Dendritic cell treated with granulocyte-macrophage colony-stimulating factor and Interleukin-4, amounts not matched to agents 40 ng/mL and 50 ng/mL, for 4 days (primary cell): ENCODE data around the gene PC.

Experiments used
- H3K27ac Mint-ChIP-seq: one replicate; pipeline ENCODE4 v1.8.0; 2022; ENCODE audit warnings: mild to moderate bottlenecking, mixed read lengths
- H3K27me3 Mint-ChIP-seq: one replicate; pipeline ENCODE4 v1.8.0; 2022; ENCODE audit warnings: mild to moderate bottlenecking, mixed read lengths
- H3K36me3 Mint-ChIP-seq: one replicate; pipeline ENCODE4 v1.8.0; 2022; ENCODE audit warnings: low read depth, mixed read lengths
- H3K4me1 Mint-ChIP-seq: one replicate; pipeline ENCODE4 v1.8.0; 2022; ENCODE audit warnings: low read depth, mixed read lengths
- H3K4me3 Mint-ChIP-seq: one replicate; pipeline ENCODE4 v1.8.0; 2022; ENCODE audit warnings: mild to moderate bottlenecking, moderate library complexity, mixed read lengths
- H3K9me3 Mint-ChIP-seq: one replicate; pipeline ENCODE4 v1.8.0; 2022; ENCODE audit warnings: mixed read lengths
- intact Hi-C: fragments of 100-400 bp; cut with micrococcal nuclease; formaldehyde crosslinking; loops from one replicate; pipeline ENCODE4 v1.15.0; 2022

Gene PC

DNA sequence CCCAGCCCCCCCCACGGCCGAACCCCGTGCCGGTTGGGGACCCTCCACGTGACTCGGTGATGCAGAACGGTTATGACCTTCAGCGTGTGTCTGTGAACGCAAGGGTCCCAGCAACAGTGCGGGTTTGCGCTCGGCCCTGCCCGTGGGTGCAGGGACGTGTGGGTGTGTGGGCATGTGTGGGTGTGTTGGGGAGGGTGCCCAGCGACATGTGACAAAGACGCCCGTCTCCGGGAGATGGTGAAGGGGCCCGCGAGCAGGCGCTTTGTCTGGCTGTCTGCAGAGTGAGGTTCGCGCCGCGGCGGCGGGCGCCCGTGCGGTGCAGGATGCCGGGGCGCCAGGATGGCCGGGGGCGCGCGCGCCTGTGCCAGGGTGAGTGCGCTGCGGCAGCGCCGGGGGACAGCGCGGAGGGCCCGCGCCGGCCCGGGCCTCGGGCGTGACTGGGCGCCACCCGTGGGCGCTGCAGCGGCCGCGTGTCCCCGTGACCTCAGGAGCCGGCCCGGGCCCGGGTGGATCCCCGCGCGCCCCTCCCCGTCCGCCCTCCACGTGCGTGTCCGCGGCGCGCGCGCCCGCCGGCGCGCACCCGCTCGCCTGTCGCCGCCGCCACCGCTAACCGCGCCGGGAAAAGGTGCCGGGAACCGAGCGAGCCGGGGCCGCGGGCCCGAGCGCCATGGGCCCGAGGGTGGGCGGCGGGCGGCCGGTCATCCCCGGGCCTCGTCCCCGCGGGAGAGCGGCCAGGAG lies 101.5 kb downstream of the PC start, which contains the start of gene LRFN4:
TSS of gene LRFN4 (plus strand) at position 569 of the 738 bp plus-strand sequence. CDS start 681 bp downstream, outside the sequence.
- Mint-ChIP-seq H3K4me3 (peak within 1 kb of the TSS; percentile 94), H3K27me3 (no peaks in the 10 kb centered on the region), H3K9me3 (no peaks in the 10 kb centered on the region), H3K27ac (peak within 1 kb of the TSS; percentile 98), H3K4me1 (peaks cover 45% of the 10 kb centered on the region), H3K36me3 (peaks cover 56% of the 10 kb centered on the region)
- intact Hi-C loops, result loop anchor here (5.0 kb wide), 1 partner anchor 101 kb away; the partner anchor contains the start of gene PC

DNA sequence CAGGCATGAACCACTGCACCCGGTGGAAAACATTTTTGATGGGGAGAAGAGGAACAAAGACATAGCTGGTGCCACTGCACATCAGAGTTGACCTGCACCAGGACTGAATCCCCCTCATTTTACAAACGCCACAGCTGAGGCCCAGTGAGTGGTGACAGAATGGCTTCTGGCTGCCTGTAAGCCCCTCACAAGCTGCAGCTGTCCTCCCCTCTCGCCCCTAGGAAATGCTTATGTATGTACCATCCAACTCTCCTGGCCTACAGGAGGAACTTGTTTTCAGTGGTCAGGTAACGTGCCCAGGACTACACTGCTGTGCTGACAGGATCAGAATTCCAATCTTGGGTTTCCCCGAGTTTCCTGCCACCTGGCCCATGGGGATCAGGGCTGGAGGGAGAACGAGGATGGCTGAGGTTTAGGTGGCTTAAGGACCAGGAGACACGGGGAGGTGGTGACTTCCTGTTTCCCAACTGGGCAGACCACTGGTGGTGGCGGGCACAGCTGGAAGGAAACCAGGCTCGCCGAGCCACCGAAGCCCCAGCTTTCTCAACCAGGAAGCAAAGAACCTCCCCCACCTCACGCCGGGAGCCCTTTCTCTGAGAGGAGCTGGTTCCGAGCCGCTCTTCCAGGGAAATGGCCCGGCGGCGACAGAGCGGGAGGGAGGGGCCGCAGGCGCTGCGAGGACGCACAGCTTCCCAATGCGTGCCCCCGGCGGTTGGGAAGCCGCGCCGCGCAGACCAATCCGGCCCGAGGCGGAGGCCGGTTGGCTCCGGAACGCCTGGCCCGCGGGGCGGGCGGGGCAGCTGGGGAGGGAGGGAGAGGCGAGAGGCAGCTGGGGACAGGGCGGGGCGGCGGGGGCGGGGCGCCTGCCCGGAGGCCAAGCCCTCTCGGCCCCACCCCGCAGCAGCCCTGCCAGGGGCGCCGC lies 102.3 kb downstream of the PC start:
- Mint-ChIP-seq H3K27ac (peak overlapping the region; percentile 98), H3K27me3 (no peaks in the 10 kb centered on the region), H3K36me3 (peaks cover 49% of the 10 kb centered on the region), H3K4me3 (peak overlapping the region; percentile 94), H3K9me3 (no peaks in the 10 kb centered on the region), H3K4me1 (peaks cover 53% of the 10 kb centered on the region)
- intact Hi-C loops, result loop anchor here (5.0 kb wide), 1 partner anchor 101 kb away; the partner anchor contains the start of gene PC

DNA sequence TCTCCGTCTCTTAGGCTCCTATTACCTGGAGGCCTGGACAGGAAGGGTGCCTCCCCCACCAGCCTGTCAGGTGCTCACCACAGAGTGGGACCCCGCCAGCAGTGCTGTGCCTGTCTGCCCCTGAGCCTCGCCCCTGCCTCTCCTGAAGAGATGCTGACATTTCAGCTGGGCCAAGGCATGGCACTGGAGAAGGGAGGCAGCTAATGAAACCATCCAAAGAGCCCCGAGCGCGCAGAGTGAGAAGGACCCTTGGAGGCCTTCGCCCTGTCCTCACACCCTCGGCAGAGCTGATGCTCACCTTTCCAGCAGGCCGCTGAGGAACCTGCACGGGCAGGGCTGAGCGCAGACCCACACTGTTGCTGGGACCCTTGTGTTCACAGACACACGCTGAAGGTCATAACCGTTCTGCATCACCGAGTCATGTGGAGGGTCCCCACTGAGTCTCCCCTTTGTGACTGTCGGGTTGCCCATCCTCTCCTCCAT lies 103.4 kb downstream of the PC start:
- Mint-ChIP-seq H3K27me3 (no peaks in the 10 kb centered on the region), H3K4me1 (peaks cover 57% of the 10 kb centered on the region), H3K27ac (peak overlapping the region; percentile 98), H3K4me3 (no peak overlapping the region), H3K36me3 (peaks cover 49% of the 10 kb centered on the region), H3K9me3 (no peaks in the 10 kb centered on the region)
- intact Hi-C loops, result loop anchor here (5.0 kb wide), 1 partner anchor 103 kb away; the partner anchor contains the start of gene PC

DNA sequence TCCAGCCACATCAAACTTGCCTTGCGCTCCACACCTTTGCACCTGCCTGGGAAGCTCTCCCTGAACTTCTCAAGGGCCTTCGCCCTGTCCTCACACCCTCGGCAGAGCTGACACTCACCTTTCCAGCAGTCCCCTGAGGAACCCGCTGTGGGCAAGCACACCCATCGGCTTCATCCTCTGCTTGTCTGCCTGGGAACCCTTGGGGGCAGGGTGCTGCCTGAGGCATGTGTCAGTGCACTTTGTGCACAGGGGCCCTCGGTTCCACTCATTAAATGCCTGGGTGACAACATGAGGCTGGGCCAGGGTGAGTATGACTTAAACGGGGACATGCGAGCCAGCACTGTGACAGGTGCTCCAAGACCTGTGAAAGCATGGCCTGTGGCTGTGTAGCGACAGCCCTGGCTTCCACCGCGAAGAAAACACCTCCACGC lies 103.9 kb downstream of the PC start:
- H3K9me3 Mint-ChIP-seq, result no peaks in the 10 kb centered on the region
- no peaks in the 10 kb centered on the region for H3K27me3 Mint-ChIP-seq
- no peak overlapping the region for H3K4me3 Mint-ChIP-seq
- peaks cover 46% of the 10 kb centered on the region for H3K36me3 Mint-ChIP-seq
- intact Hi-C loops, result no loop called here
- H3K4me1 Mint-ChIP-seq, result peaks cover 55% of the 10 kb centered on the region
- peak overlapping the region; percentile 53 for H3K27ac Mint-ChIP-seq

DNA sequence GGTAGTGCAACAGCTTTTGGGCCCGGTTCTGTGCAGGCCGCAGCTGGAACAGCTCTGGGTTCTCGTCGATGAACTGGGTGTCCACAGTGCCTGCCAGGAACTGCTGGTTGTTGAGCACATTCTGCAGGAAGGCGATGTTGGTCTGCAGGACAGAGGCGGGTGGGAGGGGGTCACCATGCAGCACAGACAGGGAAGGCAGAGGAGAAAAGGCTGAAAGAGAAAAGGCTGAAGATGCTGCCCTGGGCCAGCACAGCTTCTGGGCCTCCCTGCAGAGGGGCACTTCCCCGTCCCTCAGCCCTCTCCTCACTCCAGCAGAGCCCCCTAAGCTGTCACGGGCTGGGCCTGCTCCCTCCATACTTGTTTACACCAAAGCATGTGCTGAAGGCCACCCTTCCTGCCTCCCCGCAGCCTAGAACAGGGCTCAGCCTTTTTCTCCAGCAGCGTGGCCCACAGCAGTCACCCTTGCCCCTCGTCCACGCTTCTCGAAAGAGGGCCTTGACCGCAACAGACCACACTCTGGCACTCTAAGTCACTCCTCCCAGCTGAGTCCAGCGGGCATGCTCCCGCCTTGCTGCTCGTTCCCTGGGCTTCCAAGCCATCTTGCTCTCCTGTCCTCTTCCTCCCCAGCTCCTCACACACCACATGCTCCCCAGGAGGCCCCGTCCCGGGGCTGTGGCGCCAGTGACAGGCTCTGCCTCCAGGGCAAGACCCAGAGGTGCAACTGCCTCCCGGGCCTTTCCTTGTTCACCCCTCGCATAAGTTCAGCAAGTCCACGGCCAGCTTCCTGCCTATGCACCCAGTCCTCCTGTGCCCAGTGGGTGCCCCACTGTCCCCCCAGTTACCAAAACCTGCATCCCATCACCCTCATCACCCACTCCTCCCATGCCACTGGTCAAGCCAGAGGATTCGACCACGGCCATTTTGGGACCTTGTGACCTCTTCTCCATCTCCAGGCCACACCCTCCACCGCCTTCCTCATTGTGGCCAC lies 104.6 kb downstream of the PC start:
- no peaks in the 10 kb centered on the region for H3K27me3 Mint-ChIP-seq
- intact Hi-C loops, result no loop called here
- H3K4me3 Mint-ChIP-seq, result no peak overlapping the region
- no peaks in the 10 kb centered on the region for H3K9me3 Mint-ChIP-seq
- peaks cover 50% of the 10 kb centered on the region for H3K4me1 Mint-ChIP-seq
- peak overlapping the region; percentile 53 for H3K27ac Mint-ChIP-seq
- H3K36me3 Mint-ChIP-seq, result peaks cover 45% of the 10 kb centered on the region

DNA sequence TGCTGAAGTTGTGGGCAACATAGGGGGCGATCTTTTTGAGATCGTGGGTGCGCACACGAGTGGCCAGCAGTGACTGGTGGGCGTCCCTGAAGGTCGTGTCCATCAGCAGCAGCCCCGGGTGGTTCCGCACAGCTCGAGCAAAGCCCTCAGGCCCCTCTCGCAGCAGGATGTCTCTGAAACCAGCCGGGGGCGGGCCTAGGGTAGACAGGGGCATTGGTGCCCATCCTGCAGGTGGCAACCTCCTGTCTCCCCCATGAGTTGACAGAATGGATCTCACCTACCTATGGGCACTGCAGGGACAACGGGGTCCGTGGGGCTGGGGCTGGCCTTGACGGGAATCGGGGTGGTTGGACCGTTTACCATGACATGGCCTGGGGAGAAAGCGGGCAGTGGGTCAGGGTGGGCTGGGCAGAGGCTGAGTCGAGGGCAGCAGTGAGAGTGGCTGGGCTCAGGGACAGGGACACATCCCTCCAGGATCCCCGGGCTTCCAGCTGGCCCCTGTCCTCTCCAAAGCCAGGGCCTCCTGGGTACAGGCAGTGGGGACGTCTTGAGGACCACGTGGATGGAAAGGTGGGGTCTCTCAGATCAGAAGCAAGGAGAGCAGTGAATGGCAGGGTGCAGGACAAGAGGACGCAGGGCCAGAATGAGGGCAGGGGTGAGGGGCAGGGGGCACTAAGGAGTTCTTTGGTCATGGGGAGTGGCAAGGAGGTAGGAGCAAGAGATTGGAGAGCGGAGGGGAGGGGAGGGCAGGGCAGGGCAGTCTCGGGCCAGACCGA lies 105.5 kb downstream of the PC start:
- H3K27ac Mint-ChIP-seq, result peak overlapping the region; percentile 83
- intact Hi-C loops, result no loop called here
- H3K27me3 Mint-ChIP-seq, result no peaks in the 10 kb centered on the region
- H3K36me3 Mint-ChIP-seq, result peaks cover 45% of the 10 kb centered on the region
- H3K9me3 Mint-ChIP-seq, result no peaks in the 10 kb centered on the region
- H3K4me3 Mint-ChIP-seq, result no peak overlapping the region
- H3K4me1 Mint-ChIP-seq, result peaks cover 43% of the 10 kb centered on the region

DNA sequence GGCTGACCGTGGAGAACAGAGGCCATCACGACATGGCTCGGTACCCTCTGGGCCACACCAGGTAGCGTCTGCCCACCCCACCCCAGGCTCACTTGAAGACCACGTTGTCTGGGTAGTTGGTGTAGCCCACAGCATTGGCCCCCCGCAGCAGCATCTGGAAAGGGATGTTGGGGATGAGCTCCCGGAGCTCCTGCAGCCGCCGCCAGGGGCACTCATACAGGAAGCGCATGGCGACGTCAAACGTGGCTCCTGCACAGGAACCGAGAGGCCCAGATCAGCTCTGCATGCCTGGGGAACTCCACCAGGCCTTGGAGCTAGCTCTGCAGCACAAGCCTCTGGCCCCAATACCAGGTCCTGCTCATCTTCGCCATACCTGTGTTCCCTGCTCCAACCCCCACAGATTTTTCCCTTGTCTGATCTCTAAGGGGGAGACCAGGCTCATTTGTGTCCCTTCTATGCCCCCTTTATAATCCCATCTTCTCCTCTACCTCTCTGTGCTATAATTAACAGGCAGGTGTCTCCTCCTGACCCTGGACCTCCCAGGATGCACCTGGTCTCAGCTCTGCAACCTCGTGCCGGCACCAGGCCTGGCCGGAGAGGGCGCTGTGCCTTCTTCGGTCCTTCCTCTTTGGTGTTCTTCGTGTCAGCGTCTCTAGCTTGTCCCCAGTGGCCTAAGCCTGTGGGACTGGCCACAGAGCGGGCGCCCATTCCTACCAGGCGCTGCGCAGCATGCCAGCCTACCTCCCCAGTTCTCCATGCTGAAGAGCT lies 106.3 kb downstream of the PC start:
- Mint-ChIP-seq H3K4me1 (peaks cover 40% of the 10 kb centered on the region), H3K27me3 (no peaks in the 10 kb centered on the region), H3K9me3 (no peaks in the 10 kb centered on the region), H3K27ac (peak overlapping the region; percentile 83), H3K36me3 (peaks cover 46% of the 10 kb centered on the region), H3K4me3 (no peak overlapping the region)
- intact Hi-C loops, result no loop called here

DNA sequence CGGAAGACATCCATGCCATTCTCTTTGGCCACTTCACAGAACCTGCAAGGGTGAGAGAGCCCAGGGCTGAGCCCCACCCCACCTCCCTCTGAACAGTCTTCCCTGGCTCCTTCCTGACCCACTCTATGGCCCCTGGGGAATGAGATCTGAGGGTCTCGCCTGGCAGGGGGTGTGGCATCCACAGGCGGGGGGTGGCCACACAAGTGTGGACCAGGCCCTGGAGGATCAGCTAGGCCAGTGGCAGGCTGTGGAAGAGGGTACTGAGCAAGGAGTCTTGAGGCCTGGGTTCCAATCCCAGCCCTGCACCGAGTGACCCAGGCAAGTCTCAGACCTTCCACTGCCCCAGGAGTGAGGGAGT lies 107.0 kb downstream of the PC start:
- no peaks in the 10 kb centered on the region for H3K9me3 Mint-ChIP-seq
- H3K27ac Mint-ChIP-seq, result peak overlapping the region; percentile 83
- peaks cover 48% of the 10 kb centered on the region for H3K36me3 Mint-ChIP-seq
- peaks cover 47% of the 10 kb centered on the region for H3K4me1 Mint-ChIP-seq
- no peaks in the 10 kb centered on the region for H3K27me3 Mint-ChIP-seq
- no peak overlapping the region for H3K4me3 Mint-ChIP-seq
- intact Hi-C loops, result no loop called here

DNA sequence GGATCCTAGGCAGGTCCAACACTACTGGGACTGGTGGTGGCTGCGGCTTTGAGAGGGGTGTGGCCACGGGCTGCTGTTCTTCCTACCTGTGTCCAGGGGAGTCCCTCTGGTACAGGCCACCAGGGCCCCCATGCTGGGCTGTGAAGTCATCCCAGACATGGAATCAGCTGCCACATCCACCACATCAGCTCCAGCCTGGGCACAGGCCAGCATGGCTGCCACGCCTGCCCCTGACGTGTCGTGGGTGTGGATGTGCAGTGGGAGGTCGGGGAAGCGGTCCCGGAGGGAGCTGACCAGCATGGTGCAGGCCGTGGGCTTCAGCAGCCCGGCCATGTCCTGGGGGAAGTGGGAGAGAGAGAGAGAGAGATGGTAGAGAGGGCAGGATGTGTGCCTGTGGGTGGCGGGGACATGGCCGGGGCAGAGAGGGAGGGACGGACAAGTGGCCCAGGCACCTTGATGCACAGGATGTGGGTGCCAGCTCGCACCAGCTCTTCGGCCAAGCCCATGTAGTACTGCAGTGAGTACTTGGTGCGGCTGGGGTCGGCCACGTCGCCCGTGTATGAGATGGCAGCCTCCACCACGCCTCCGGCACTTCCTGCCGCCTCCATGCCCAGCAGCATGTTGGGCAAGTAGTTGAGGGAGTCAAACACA lies 107.5 kb downstream of the PC start:
- Mint-ChIP-seq H3K4me1 (peaks cover 49% of the 10 kb centered on the region), H3K27ac (peak overlapping the region; percentile 83), H3K36me3 (peaks cover 52% of the 10 kb centered on the region), H3K27me3 (no peaks in the 10 kb centered on the region), H3K9me3 (no peaks in the 10 kb centered on the region), H3K4me3 (no peak overlapping the region)
- intact Hi-C loops, result no loop called here

DNA sequence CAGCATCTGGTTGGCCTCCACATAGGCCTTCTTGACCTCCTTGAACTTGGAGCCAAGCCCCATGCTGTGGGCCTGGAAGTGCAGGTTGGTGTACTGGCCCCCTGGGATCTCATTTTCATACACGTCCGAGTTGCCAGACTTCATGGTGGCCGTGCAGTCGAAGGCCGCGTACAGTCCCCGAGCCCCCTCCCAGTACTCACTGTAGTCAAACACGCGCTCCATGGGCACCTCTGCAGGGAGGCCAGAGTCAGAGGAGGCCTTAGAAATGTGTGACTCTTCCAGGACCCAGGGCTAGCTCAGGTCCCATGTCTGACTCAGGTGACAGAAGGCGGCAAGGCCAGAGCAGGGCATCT lies 108.0 kb downstream of the PC start:
- no peaks in the 10 kb centered on the region for H3K27me3 Mint-ChIP-seq
- peaks cover 50% of the 10 kb centered on the region for H3K4me1 Mint-ChIP-seq
- H3K36me3 Mint-ChIP-seq, result peaks cover 57% of the 10 kb centered on the region
- H3K27ac Mint-ChIP-seq, result no peak overlapping the region
- no peaks in the 10 kb centered on the region for H3K9me3 Mint-ChIP-seq
- intact Hi-C loops, result no loop called here
- H3K4me3 Mint-ChIP-seq, result no peak overlapping the region

DNA sequence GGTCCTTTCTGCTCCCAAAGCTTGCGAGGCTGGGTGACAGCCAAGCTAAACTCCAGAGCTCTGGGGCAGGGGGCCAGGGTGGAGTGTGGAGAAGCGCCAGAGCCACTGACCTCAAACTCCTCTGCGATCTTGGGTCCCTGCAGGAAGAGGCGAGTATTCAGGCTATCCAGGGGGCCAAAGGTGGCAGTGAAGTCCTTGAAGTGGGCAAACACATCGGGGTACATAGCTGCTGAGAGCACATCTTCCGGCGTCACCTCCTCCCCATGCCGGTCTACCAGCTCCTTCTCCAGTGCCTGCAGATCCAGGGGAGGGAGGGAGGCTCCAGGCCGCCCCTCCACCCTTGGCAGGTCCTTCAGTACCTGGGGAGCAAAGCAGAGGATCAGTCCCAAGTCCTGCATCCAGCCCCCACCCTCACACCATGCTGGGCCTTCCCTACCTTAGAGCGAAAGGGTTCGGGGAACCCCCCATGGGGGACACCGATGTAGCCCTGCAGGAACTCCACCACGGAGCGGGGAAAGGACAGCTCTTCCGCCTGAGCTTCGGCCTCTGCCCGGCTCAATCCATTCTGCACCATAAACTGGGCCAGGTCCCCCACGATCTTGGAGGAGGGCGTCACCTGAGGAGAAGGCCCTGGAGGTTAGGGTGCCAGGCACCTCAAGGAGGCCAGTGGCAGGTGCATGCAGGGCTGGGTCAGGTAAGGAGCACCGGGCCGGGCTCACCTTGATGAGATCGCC lies 108.5 kb downstream of the PC start:
- no peaks in the 10 kb centered on the region for H3K27me3 Mint-ChIP-seq
- H3K9me3 Mint-ChIP-seq, result no peaks in the 10 kb centered on the region
- H3K27ac Mint-ChIP-seq, result no peak overlapping the region
- peaks cover 63% of the 10 kb centered on the region for H3K36me3 Mint-ChIP-seq
- intact Hi-C loops, result no loop called here
- H3K4me3 Mint-ChIP-seq, result no peak overlapping the region
- peaks cover 55% of the 10 kb centered on the region for H3K4me1 Mint-ChIP-seq
